Endothelial cell (in vitro differentiated cells): ENCODE data around the gene ZNF319. TPM values are rescaled to one million over a fixed set of nuclear protein-coding genes. Genes with fewer than 3 reads are reported as not detected.

ENCODE experiments used
- DNase-seq: peaks from one replicate; pipeline ENCODE4 v3.0.0; 2021; ENCODE audit warnings: low spot score
- H3K27ac Mint-ChIP-seq: one replicate; pipeline ENCODE4 v1.8.0; 2021; ENCODE audit warnings: mixed read lengths, inconsistent platforms; ENCODE audit not compliant: unreplicated experiment
- H3K27me3 Mint-ChIP-seq: one replicate; pipeline ENCODE4 v1.8.0; 2021; ENCODE audit warnings: mild to moderate bottlenecking, moderate library complexity, mixed read lengths, inconsistent platforms; ENCODE audit not compliant: unreplicated experiment
- H3K36me3 Mint-ChIP-seq: one replicate; pipeline ENCODE4 v1.8.0; 2021; ENCODE audit warnings: mild to moderate bottlenecking, low read depth, mixed read lengths, inconsistent platforms; ENCODE audit not compliant: unreplicated experiment
- H3K4me1 Mint-ChIP-seq: one replicate; pipeline ENCODE4 v1.8.0; 2021; ENCODE audit warnings: mild to moderate bottlenecking, mixed read lengths, inconsistent platforms; ENCODE audit not compliant: unreplicated experiment
- H3K4me3 Mint-ChIP-seq: one replicate; pipeline ENCODE4 v1.8.0; 2021; ENCODE audit warnings: mild to moderate bottlenecking, mixed read lengths, inconsistent platforms; ENCODE audit not compliant: unreplicated experiment
- H3K9me3 Mint-ChIP-seq: one replicate; pipeline ENCODE4 v1.8.0; 2021; ENCODE audit warnings: mixed read lengths, inconsistent platforms; ENCODE audit not compliant: unreplicated experiment
- CTCF ChIP-seq: fragments of 200-600 bp; sonication (generic); IDR thresholded peaks from one replicate; pipeline ENCODE4 v1.5.0; 2021; ENCODE audit warnings: antibody characterized with exemption; ENCODE audit not compliant: unreplicated experiment
- total RNA-seq: library from RNA; stranded (reverse); fragmentation: NEBNext Ultra II Directional; extraction: Animal tissue kit (Norgen Biotek cat#: 25700); gene quantifications from one replicate; pipeline ENCODE4 v1.2.1, GENCODE V29; 2021; ENCODE audit not compliant: unreplicated experiment

The ZNF319 gene
- total RNA-seq, 1 donor from 2014 or later = 16.1 TPM

- peaks cover 18% of the 10 kb centered on the region for H3K36me3 Mint-ChIP-seq
- H3K27me3 Mint-ChIP-seq = peaks cover 14% of the 10 kb centered on the region
- peak overlapping the region; percentile 63 for H3K4me3 Mint-ChIP-seq
- no peak for TF ChIP-seq CTCF
- peak overlapping the region; percentile 25 for H3K27ac Mint-ChIP-seq
- H3K4me1 Mint-ChIP-seq = peaks cover 13% of the 10 kb centered on the region
- DNase-seq = peak; percentile 31
- H3K9me3 Mint-ChIP-seq = no peaks in the 10 kb centered on the region
Observed at GRCh38 chr16:57994778-57995177, 5.7 kb downstream of the ZNF319 start.

DNA sequence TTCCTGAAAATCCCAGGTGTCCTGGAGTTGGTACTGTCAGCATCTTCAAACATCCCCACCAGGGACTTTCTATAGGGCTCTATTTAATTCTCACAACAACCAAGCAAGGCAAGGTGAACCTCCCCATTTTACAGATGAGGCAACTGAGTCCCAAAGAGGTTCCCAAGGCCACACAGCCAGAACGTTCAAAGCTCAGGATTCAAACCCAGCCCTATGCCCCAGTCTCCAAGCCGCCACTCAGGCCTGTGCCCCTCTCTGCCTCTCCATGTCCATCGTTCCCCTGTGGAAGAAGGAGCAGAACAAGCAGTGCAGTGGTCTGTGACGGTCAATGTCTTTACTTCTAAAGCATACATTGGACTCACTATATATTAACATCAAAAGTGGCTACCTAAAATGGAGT, 6.1 kb downstream of the ZNF319 start:
- peaks cover 13% of the 10 kb centered on the region for H3K27me3 Mint-ChIP-seq
- H3K27ac Mint-ChIP-seq = peak overlapping the region; percentile 25
- peak overlapping the region; percentile 63 for H3K4me3 Mint-ChIP-seq
- H3K9me3 Mint-ChIP-seq = no peaks in the 10 kb centered on the region
- TF ChIP-seq CTCF = no peak
- no peak for DNase-seq
- peaks cover 13% of the 10 kb centered on the region for H3K4me1 Mint-ChIP-seq
- peaks cover 18% of the 10 kb centered on the region for H3K36me3 Mint-ChIP-seq

DNA sequence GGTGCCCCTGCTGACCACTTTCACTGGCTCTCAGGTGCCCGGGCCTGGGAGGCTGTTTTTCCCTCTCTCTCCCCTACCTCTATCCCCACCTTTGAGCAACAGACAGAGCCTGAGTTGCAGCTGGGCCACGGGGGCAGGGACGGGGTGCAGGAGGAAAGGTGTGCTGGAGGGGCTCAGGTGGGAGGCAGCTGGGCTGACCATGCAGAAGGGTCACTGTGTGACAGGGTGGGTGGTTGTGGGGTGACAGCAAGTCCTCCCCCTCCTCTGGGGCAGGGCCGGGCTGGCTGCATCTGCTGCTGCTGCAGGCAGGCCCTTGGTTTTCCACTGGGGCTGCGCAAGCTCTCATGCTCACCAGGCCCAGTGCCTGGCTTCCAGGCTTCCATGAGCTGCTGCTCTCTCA, 6.6 kb downstream of the ZNF319 start:
- TF ChIP-seq CTCF = no peak
- Mint-ChIP-seq H3K36me3 (peaks cover 13% of the 10 kb centered on the region), H3K27me3 (peaks cover 10% of the 10 kb centered on the region), H3K27ac (no peak overlapping the region), H3K9me3 (no peaks in the 10 kb centered on the region), H3K4me3 (no peak overlapping the region), H3K4me1 (peaks cover 8% of the 10 kb centered on the region)
- no peak for DNase-seq

DNA sequence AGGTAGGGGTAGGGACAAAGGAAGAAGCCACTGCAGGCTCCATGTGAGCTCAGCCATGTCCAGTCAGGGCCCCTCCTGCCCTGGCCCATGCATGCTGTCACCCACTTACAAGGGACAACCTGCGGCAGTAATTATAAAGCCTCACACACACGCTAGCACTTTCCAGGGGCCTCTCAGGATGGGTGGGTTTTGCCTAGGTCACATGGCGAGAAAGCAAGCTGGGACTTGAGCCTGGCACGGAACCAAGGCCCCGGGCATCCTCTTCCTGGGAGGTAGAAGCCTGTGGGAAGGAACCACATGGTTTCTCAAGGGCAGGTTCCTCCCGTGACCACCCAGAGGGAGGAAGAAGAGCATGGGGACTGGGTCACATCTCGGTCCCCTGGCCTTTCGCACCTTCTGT, 7.0 kb downstream of the ZNF319 start:
- no peaks in the 10 kb centered on the region for H3K9me3 Mint-ChIP-seq
- no peak overlapping the region for H3K4me3 Mint-ChIP-seq
- no peak for DNase-seq
- H3K27me3 Mint-ChIP-seq = peaks cover 9% of the 10 kb centered on the region
- no peak for TF ChIP-seq CTCF
- H3K4me1 Mint-ChIP-seq = peaks cover 5% of the 10 kb centered on the region
- H3K27ac Mint-ChIP-seq = no peak overlapping the region
- H3K36me3 Mint-ChIP-seq = peaks cover 12% of the 10 kb centered on the region

DNA sequence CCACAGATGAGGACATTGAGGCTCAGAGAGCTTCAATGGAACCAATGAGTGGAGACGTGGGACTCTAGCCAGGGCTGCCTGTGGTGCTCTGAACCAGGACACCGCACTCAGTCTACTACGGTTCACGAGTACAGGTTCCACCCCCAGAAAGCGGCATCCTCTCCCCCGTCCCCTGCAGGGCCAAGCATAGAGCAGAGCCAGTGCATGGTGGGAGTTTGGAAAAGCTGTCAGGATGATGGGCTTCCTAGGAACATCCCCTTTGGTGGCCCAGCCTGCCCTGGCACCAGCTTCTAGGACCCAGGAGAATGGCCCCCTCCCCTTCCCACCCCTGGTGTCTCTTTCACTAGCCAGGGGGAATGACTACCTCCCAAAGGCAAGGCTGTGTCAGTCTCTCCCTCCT, 8.4 kb downstream of the ZNF319 start:
- Mint-ChIP-seq H3K27me3 (peaks cover 6% of the 10 kb centered on the region), H3K4me1 (peaks cover 5% of the 10 kb centered on the region), H3K4me3 (no peak overlapping the region)

More for the DNA sequence above, 8.4 kb downstream of the ZNF319 start:
- DNase-seq = no peak
- no peak for TF ChIP-seq CTCF
- Mint-ChIP-seq H3K36me3 (peaks cover 4% of the 10 kb centered on the region), H3K9me3 (no peaks in the 10 kb centered on the region), H3K27ac (no peak overlapping the region)
